CD14-positive monocyte (primary cell): ENCODE data around the gene INPP5B. TPM values are rescaled to one million over a fixed set of nuclear protein-coding genes. Genes with fewer than 3 reads are reported as not detected.
A peak's percentile ranks its signal among the peaks of the same experiment; 100 is the strongest.

Experiments used
- DNase-seq, 3 donors: peaks; one replicate each; pipeline ENCODE4 v3.0.0-alpha.2; 2011 to 2022
- H2AFZ ChIP-seq: 2 replicates; pipeline ENCODE4 v1.6.0; 2012; ENCODE audit warnings: mild to moderate bottlenecking, low read depth, low read length, inconsistent platforms; ENCODE audit not compliant: insufficient read depth, poor library complexity, severe bottlenecking
- H3K27ac ChIP-seq, 2 donors: 1 replicate in 1 of 2; 2 replicates in 1 of 2; pipeline ENCODE4 v1.5.1; 2012 to 2013; ENCODE audit warnings: low read length in 2 of 2, control low read depth in 1 of 2, inconsistent platforms in 1 of 2, low read depth in 1 of 2, mild to moderate bottlenecking in 1 of 2
- H3K27me3 ChIP-seq, 2 donors: one replicate each; pipeline versions ENCODE4 v1.6.0 to v1.6.1; 2011 to 2013; ENCODE audit warnings: low read length in 2 of 2; ENCODE audit not compliant: control insufficient read depth in 2 of 2, insufficient read depth in 2 of 2
- H3K36me3 ChIP-seq, 2 donors: replicated peaks in 1 of 2; 1 replicate in 1 of 2; 2 replicates in 1 of 2; pipeline versions ENCODE4 v1.5.1 to v1.6.1; 2012 to 2013; ENCODE audit warnings: low read length in 2 of 2, control low read depth in 1 of 2, inconsistent platforms in 1 of 2, mild to moderate bottlenecking in 1 of 2; ENCODE audit not compliant: insufficient read depth in 2 of 2, control insufficient read depth in 1 of 2
- H3K4me1 ChIP-seq, 2 donors: 1 replicate in 1 of 2; 2 replicates in 1 of 2; pipeline versions ENCODE4 v1.5.1 to v1.6.1; 2012 to 2013; ENCODE audit warnings: low read length in 2 of 2, control low read depth in 1 of 2, inconsistent platforms in 1 of 2, mild to moderate bottlenecking in 1 of 2, moderate library complexity in 1 of 2; ENCODE audit not compliant: insufficient read depth in 2 of 2, control insufficient read depth in 1 of 2
- H3K4me2 ChIP-seq: replicated peaks from 2 replicates; pipeline ENCODE3; 2012; ENCODE audit warnings: low read length, moderate library complexity, mild to moderate bottlenecking; ENCODE audit not compliant: poor library complexity, severe bottlenecking; ENCODE audit errors: extremely low read depth
- H3K4me3 ChIP-seq, 3 experiments: fragments of 200-600 bp in 1 of 3; sonication (generic) in 1 of 3; replicated peaks in 1 of 3; 1 replicate in 2 of 3; 2 replicates in 1 of 3; pipeline ENCODE4 v1.5.1; 2011 to 2013; ENCODE audit warnings: low read length in 3 of 3, mild to moderate bottlenecking in 3 of 3, control low read depth in 2 of 3, low read depth in 2 of 3, inconsistent platforms in 1 of 3, moderate library complexity in 1 of 3
- H3K79me2 ChIP-seq: 2 replicates; pipeline ENCODE4 v1.6.0; 2012; ENCODE audit warnings: mild to moderate bottlenecking, control low read depth, inconsistent platforms, low read length, moderate library complexity; ENCODE audit not compliant: insufficient read depth
- H3K9ac ChIP-seq: 2 replicates; pipeline ENCODE4 v1.6.0; 2017; ENCODE audit warnings: low read length, mild to moderate bottlenecking; ENCODE audit not compliant: insufficient read depth, poor library complexity, severe bottlenecking
- H3K9me3 ChIP-seq, 2 donors: replicated peaks in 1 of 2; 1 replicate in 1 of 2; 2 replicates in 1 of 2; pipeline versions ENCODE4 v1.5.1 to v1.6.1; 2012 to 2013; ENCODE audit warnings: low read length in 2 of 2, control low read depth in 1 of 2; ENCODE audit not compliant: control insufficient read depth in 1 of 2, insufficient read depth in 1 of 2
- H4K20me1 ChIP-seq: 2 replicates; pipeline ENCODE4 v1.6.0; 2012; ENCODE audit warnings: mild to moderate bottlenecking, low read length, control low read depth, moderate library complexity; ENCODE audit not compliant: insufficient read depth
- H3K27ac Mint-ChIP-seq, 7 donors: one replicate each; pipeline ENCODE4 v1.8.0; 2020; ENCODE audit warnings: mild to moderate bottlenecking in 7 of 7, mixed read lengths in 7 of 7, moderate library complexity in 6 of 7, inconsistent platforms in 2 of 7
- H3K27me3 Mint-ChIP-seq, 3 donors: one replicate each; pipeline ENCODE4 v1.8.0; 2021 to 2022; ENCODE audit warnings: low read depth in 3 of 3, mild to moderate bottlenecking in 3 of 3, mixed read lengths in 3 of 3, moderate library complexity in 3 of 3, inconsistent platforms in 1 of 3
- H3K36me3 Mint-ChIP-seq, 2 donors: one replicate each; pipeline ENCODE4 v1.8.0; 2020; ENCODE audit warnings: mixed read lengths in 2 of 2, inconsistent platforms in 1 of 2, mild to moderate bottlenecking in 1 of 2
- H3K4me1 Mint-ChIP-seq: one replicate; pipeline ENCODE4 v1.8.0; 2020; ENCODE audit warnings: mild to moderate bottlenecking, mixed read lengths
- H3K4me3 Mint-ChIP-seq, 2 donors: one replicate each; pipeline ENCODE4 v1.8.0; 2020; ENCODE audit warnings: mild to moderate bottlenecking in 2 of 2, mixed read lengths in 2 of 2, moderate library complexity in 1 of 2
- H3K9me3 Mint-ChIP-seq, 7 donors: one replicate each; pipeline ENCODE4 v1.8.0; 2020 to 2022; ENCODE audit warnings: mixed read lengths in 7 of 7, mild to moderate bottlenecking in 6 of 7, moderate library complexity in 6 of 7, inconsistent platforms in 2 of 7
- WGBS: methylation state at CpG from one replicate; pipeline ENCODE4 v1.1.5; 2013; ENCODE audit warnings: missing lambda C conversion rate; ENCODE audit not compliant: insufficient coverage; 5-methylcytosine and 5-hydroxymethylcytosine counted together
- intact Hi-C, 2 donors: fragments of 100-400 bp; cut with micrococcal nuclease; formaldehyde crosslinking; loops; one replicate each; pipeline versions ENCODE4 v1.15.0 to v1.15.1; 2023
- polyA plus RNA-seq, 3 donors: library from polyadenylated mRNA; depleted of rRNA in 1 of 3; unstranded in 2 of 3; stranded (reverse) in 1 of 3; fragments of 300-500 nt in 2 of 3; fragments of >200 nt in 1 of 3; fragmentation: Illumina TruSeq in 2 of 3; gene quantifications; 1 replicate in 2 of 3; 2 replicates in 1 of 3; pipeline ENCODE4 v1.2.3, GENCODE V29; 2012 to 2021
- TF ChIP-seq, protein P1 (sequence below): fragments of 200-600 bp; IDR thresholded peaks from one replicate; pipeline ENCODE4 v1.8.0; 2022; ENCODE audit warnings: antibody characterized with exemption, mild to moderate bottlenecking

The INPP5B gene
- polyA plus RNA-seq, 3 donors, result 3.0 to 13.1 (median 5.8) TPM

DNA sequence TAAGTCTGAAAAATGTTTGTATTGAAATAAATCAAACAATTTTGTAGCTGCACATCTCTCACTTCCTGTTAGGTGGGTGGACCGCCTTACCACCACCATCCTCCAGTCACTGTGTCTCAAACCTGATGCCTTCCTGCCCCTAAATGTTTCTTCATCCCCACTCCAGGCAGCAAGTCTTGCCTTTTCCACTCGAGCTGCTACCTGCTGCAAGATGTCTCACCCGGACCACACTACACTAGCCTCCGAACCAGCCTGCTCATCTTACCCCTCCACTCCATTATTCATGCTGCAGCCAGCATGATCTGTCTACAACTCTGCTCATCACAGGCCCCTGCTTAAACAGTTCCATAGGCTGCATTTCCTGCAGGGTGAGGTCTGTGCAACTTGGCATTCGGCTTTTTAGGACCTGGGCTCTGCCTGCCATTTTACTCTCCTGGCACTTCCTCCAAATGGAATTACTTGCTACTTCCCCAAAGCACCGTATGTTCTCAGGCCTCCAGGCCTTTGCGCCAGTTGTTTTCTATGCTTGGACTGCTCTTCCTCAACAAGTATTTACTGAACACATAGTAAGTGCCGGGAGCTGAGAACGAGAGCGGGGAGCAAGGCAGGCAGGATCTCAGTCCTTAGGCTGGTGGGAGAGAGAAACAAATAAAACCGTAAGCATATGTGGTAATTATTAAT is 48.2 kb upstream of the INPP5B start:
- WGBS, result 49% methylated on average over 5 of the region's 11 CpGs
- Mint-ChIP-seq H3K27me3 (peaks cover 0 to 6% (median 1%) of the 10 kb centered on the region in 3 donors), H3K27ac (peak overlapping the region; percentile 81 to 95 (median 87)), H3K9me3 (no peaks in the 10 kb centered on the region), H3K4me1 (peaks cover 56% of the 10 kb centered on the region), H3K36me3 (peaks cover 30 to 34% of the 10 kb centered on the region in 2 donors), H3K4me3 (peak overlapping the region; percentile 65 to 83)
- peak in 1 of 3 donors; percentile 48 for DNase-seq
- TF ChIP-seq, protein P1, sequence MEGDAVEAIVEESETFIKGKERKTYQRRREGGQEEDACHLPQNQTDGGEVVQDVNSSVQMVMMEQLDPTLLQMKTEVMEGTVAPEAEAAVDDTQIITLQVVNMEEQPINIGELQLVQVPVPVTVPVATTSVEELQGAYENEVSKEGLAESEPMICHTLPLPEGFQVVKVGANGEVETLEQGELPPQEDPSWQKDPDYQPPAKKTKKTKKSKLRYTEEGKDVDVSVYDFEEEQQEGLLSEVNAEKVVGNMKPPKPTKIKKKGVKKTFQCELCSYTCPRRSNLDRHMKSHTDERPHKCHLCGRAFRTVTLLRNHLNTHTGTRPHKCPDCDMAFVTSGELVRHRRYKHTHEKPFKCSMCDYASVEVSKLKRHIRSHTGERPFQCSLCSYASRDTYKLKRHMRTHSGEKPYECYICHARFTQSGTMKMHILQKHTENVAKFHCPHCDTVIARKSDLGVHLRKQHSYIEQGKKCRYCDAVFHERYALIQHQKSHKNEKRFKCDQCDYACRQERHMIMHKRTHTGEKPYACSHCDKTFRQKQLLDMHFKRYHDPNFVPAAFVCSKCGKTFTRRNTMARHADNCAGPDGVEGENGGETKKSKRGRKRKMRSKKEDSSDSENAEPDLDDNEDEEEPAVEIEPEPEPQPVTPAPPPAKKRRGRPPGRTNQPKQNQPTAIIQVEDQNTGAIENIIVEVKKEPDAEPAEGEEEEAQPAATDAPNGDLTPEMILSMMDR, result no peak
- peak overlapping the region; percentile 60 for H2AFZ ChIP-seq
- peaks cover 60 to 62% of the 10 kb centered on the region in 2 donors for H3K4me1 ChIP-seq
- H4K20me1 ChIP-seq, result no peaks in the 10 kb centered on the region
- H3K27ac ChIP-seq, result peak overlapping the region; percentile 32 to 92
- H3K27me3 ChIP-seq, result no peaks in the 10 kb centered on the region
- no peaks in the 10 kb centered on the region for H3K9me3 ChIP-seq
- H3K4me2 ChIP-seq, result peak overlapping the region; percentile 82
- peaks cover 19 to 20% of the 10 kb centered on the region in 2 donors for H3K36me3 ChIP-seq
- H3K79me2 ChIP-seq, result peaks cover 29% of the 10 kb centered on the region
- peak overlapping the region; percentile 54 for H3K9ac ChIP-seq
- intact Hi-C loops, result no loop called here
- H3K4me3 ChIP-seq, result peak overlapping the region in 2 of 3 experiments; percentile 55 to 77

DNA sequence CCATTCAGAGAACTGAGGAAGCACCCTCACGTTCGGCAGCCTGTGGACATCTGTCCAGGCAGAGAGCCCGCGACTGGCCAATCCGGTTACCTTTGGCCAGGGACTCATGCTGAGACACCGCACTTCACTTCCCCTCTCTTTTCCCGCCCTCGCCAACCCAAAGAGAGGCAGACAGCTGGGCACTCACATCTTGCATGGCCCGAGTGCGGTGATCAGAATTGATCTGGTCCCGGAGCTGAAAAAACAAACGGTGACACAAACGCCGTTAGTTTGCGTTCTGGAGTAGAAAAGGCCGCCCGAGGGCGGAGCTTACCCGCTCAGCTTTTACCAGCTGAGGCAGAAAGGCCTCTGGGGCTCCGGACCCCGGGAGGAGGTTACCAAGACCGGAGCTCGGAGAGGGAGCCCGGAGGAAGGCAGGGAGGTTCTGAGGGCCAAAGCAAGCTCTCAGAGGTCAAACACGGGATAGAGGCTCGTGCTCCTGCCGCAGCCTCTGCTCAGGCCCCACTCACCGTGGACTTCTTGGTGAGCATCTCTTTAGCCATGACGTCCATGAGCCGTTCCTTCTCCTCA is 42.6 kb upstream of the INPP5B start:
- Histone ChIP-seq H3K4me1 (peaks cover 16 to 23% of the 10 kb centered on the region in 2 donors), H3K4me2 (peak overlapping the region; percentile 78), H3K9me3 (no peaks in the 10 kb centered on the region), H4K20me1 (peaks cover 5% of the 10 kb centered on the region), H3K79me2 (peaks cover 16% of the 10 kb centered on the region), H2AFZ (peak overlapping the region; percentile 87), H3K27ac (peak overlapping the region; percentile 63 to 83), H3K4me3 (peak overlapping the region; percentile 48 to 91 (median 84)), H3K9ac (peak overlapping the region; percentile 67), H3K36me3 (peaks cover 27 to 36% of the 10 kb centered on the region in 2 donors), H3K27me3 (no peaks in the 10 kb centered on the region)
- under 1% methylated on average over 30 of the region's 30 CpGs for WGBS
- intact Hi-C loops, result loop anchor here in 1 of 2 donors (10.0 kb wide), 1 partner anchor 185 kb away; the partner anchor contains the start of genes C1orf122 and YRDC
- TF ChIP-seq, protein P1, result no peak
- Mint-ChIP-seq H3K27me3 (peaks cover 0 to 3% (median 1%) of the 10 kb centered on the region in 3 donors), H3K36me3 (peaks cover 31 to 35% of the 10 kb centered on the region in 2 donors), H3K9me3 (no peaks in the 10 kb centered on the region), H3K27ac (peak overlapping the region; percentile 86 to 96 (median 93)), H3K4me3 (peak overlapping the region; percentile 94 to 99), H3K4me1 (peaks cover 20% of the 10 kb centered on the region)
- peak; percentile 57 to 85 (median 76) for DNase-seq
